Erythroblast (primary cell): ENCODE results near the gene ARAP1.
A peak's percentile ranks its signal among the peaks of the same experiment; 100 is the strongest.

ENCODE experiments used
- DNase-seq, 2 experiments: peaks; one replicate each; lab custom pipeline; 2025; lab: John Stamatoyannopoulos, UW
- GATA1 ChIP-seq: IDR thresholded peaks from 2 replicates; pipeline ENCODE4 v1.6.1; 2011; ENCODE audit warnings: low read depth, mild to moderate bottlenecking, control low read depth, low read length, moderate library complexity
- POLR2A ChIP-seq: IDR thresholded peaks from 2 replicates; pipeline ENCODE4 v1.6.1; 2011; ENCODE audit warnings: mild to moderate bottlenecking, low read length

The ARAP1 gene

GRCh38 chr11:72652873-72653630 lies 99.2 kb downstream of the ARAP1 start:
- DNase-seq: peak in 1 of 2 experiments; percentile 33
- TF ChIP-seq GATA1: no peak
- TF ChIP-seq POLR2A: no peak

GRCh38 chr11:72652133-72652532 lies 100.1 kb downstream of the ARAP1 start:
- DNase-seq: no peak
- TF ChIP-seq GATA1 (no peak), POLR2A (no peak)

DNA sequence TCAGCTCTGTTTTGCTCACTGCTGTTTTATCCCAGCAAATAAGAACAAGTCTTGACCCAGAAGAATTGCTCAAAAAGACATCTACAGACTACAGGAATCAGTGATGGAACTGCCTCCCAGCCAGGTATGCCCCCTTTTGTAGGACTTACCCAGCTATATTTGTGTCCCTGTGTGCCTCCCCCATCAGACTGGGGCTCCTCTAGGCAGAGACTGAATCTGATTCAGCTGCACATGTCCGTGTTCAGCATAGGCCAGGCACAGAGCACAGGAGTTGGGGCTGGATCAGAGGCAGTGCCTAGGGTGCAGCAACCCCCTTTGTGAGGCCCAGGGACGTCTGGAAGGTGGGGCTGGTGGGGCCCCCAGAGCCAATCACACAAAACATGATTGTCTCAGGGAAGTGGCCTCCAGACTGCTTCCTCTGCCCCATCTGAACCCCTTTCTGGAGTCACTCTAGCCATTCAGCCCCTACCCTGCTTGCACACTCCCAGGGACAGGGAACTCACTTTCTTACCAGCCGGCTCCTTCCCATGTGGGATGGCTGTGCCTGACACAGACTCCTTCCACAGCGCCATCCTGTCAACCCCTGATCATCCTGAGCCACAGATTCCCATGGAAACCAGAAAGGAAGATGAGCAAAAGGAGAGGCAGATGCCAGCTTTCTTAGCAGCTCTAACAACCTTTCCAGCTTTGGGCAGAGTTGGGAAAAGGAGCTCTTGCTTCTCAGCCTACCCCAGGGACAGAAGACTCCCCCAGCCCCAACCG lies 102.8 kb downstream of the ARAP1 start:
- TF ChIP-seq POLR2A (no peak), GATA1 (no peak)
- DNase-seq: no peak

- TF ChIP-seq GATA1: no peak
- TF ChIP-seq POLR2A: no peak
- DNase-seq: no peak
Observed at GRCh38 chr11:72648384-72649136, 103.6 kb downstream of the ARAP1 start.

GRCh38 chr11:72647882-72648281 lies 104.3 kb downstream of the ARAP1 start:
- DNase-seq: no peak
- TF ChIP-seq POLR2A (no peak), GATA1 (no peak)

GRCh38 chr11:72646472-72646871 lies 105.7 kb downstream of the ARAP1 start:
- TF ChIP-seq GATA1: no peak
- no peak for TF ChIP-seq POLR2A
- DNase-seq: no peak

DNA sequence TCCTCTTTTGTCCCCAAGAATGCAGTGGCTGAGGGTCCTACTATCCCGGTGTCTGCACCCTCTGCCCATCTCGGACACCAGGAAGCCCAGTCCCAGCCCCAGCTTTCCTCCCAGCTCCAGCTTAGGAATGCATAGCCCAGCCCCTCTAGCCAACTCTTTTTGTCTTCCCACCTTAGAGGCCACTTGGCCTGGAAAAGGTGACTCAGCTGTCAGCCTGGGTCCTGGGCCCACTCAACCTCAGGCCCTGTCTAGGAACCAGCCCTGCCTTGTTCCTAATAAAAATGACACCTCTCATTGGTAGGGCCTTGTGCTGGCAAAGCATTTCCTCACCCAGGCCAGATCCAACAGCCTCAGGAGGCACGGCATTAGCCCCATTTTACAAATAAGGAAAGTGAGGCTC lies 106.2 kb downstream of the ARAP1 start:
- no peak for DNase-seq
- TF ChIP-seq POLR2A (no peak), GATA1 (no peak)

DNA sequence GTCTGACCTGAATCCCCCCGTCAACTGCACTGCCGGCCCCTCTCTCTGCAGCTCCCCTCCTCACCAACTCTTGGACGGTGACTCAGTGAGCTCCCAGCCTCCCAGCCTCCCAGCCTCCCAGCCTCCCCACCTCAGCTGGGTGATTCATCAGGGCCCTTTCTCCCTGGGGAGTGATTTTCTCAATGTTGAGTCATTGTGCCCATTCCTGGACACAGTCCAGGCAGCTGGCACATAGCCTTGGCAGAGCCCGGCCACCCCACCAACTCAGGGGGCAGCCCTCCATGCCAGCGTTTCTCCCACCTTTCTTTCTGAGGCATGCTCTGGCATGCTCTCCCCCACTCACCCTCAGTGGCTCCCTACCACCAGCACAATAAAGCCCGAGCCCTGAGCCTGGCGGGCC lies 108.7 kb downstream of the ARAP1 start:
- TF ChIP-seq POLR2A: no peak
- no peak for TF ChIP-seq GATA1
- DNase-seq: no peak

DNA sequence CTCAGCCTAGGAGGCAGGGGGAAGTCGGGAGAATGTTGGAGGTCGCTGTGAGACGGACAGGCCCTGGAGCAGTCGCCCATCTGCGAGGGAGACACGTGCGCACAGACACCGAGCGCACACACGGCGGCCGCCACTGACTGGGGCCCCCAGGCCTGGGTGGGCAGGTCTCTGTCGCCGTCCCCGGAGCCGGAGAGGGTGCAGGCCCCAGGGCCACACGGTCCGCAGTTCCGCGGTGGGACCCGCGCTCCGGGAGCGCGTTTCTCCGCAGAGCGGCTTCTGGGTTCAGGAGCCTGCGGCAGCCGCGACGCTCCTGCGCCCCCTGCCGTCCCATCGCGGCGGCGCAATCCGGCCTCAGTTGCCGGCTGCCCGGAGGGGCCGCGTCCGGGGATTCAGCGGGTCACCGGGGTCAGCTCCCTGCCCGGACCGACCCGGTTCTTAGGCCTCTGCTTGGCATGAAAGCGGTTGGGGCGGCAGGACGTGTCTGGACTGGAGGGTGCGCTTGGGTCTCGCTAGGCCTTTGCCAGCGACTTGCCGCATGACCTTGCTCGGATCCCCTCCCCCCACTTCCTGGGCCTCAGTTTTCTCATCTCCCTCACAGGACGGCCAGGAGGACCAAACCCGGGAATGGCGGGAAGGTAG lies 109.2 kb downstream of the ARAP1 start:
- TF ChIP-seq POLR2A (no peak), GATA1 (no peak)
- peak; percentile 62 to 75 for DNase-seq

GRCh38 chr11:72642043-72642883 lies 109.9 kb downstream of the ARAP1 start:
- DNase-seq: peak; percentile 37 to 42
- TF ChIP-seq GATA1: no peak
- TF ChIP-seq POLR2A: no peak

GRCh38 chr11:72641522-72642042 lies 110.6 kb downstream of the ARAP1 start:
- DNase-seq: no peak
- no peak for TF ChIP-seq GATA1
- TF ChIP-seq POLR2A: no peak

GRCh38 chr11:72639502-72640375 lies 112.5 kb downstream of the ARAP1 start:
- no peak for DNase-seq
- no peak for TF ChIP-seq POLR2A
- TF ChIP-seq GATA1: no peak
